C4-2B (cell line): ENCODE data around the gene FAM153A.
"Not testable (repeated sequence)": the region's sequence is repeated elsewhere in the genome, so short reads cannot be mapped to it uniquely, and the experiment has no call there.

Source experiments
- H3K27ac ChIP-seq: fragments of 450-650 bp; 2 replicates; pipeline ENCODE4 v1.5.1; 2017

The FAM153A gene

DNA sequence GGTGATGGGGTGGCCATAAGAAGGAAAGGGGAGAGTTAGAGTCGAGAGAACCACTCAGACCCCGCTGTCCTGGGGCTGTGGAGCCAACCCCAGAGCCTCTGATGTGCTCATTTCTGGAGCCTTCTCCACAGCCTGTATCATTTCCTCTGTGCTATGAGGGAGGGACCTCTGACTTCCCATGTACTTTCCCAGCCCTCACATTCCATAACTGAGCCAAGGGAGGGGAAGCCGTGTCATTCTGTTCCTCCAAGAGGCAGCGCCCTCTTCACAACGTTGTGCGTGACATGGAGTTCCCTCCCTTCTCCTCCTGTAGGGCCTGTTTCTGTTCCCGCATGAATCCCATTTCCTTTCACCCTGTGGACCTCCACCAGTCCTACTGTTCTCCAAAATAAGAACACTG is 57.8 kb downstream of the FAM153A start:
- H3K27ac ChIP-seq, result not testable (repeated sequence)

DNA sequence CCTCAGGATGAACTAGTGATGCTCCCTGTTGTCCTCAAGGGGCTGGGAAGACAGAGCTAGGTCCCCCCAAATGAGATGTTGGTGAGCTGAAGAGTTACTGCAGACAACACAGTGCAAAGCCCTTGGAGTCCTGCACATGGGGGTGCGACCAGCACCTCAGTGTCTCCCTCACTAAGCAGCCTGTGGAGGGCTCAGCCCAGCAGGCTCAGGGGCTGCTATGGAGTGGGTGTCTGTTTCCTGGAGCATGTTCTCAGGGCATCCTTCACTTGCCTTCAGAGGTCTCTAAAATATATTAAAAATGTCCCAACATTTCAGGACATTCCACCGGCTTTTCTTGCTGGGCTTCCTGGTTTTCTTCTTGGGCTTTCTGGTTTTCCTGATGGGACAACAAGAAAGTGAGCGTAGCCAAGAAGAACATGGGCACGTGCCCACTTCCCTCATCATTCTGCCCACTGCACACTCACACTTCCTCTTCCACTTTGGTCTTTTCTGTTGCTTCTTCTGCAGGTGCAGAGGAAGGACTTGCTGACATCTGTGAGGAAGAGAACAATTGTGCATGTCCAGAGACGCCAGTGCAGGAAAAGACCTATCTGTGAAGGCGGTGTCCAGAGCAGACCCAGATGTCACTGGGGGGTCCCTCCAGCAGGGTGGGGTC is 58.7 kb downstream of the FAM153A start:
- not testable (repeated sequence) for H3K27ac ChIP-seq

DNA sequence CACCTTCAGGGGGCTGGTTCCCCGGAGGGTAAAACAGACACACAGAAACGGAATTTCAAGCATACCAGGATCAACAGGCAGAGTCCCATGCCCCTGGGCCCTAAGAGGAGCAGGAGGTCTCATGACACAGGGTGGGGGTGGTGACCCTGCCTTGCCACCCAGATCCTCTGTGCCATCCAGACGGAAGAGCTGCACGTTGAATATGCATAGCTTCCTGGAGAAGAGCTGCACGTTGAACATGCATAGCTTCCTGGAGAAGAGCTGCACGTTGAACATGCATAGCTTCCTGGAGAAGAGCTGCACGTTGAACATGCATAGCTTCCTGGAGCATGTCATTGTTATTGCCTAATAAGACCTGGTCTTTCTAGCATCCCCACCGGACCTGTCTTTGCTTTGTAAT is 59.9 kb downstream of the FAM153A start:
- not testable (repeated sequence) for H3K27ac ChIP-seq

DNA sequence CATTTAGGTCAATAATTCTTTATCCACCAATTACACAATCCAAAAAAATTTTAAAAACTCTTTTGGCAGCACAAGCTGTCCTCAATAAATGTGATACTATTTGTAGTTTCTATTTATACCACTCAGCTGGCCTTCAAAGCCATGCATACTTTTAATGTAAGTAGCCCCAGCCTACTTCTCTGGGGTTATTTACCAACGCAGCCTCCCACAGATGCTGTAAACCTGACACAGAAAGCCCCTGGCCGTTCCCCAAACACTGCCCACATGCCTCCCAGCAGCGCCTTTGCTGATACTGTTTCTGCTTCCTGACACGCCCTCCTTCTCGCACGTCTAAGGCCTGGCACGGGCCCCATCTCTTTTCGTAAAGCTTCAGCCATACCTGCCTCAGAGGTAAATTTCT is 62.7 kb downstream of the FAM153A start:
- H3K27ac ChIP-seq, result not testable (repeated sequence)

DNA sequence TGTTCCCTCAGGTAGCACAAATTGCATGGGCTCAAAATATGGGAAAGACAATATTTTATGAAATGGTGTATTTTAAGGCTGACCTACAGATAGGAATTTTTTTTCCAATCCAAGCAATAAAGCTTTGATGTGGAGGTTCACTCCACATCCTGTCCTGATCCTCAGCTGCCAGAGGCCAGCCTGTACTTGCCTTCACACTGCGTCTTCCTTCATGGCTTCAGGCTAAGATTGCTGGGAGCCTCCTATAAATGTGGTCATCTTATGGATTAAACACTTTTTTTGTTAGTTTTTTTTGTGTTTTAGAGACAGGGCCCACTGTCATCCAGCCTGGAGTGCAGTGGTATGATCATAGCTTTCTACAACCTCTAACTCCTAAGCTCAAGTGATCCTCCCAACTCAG is 67.3 kb downstream of the FAM153A start:
- H3K27ac ChIP-seq, result not testable (repeated sequence)

DNA sequence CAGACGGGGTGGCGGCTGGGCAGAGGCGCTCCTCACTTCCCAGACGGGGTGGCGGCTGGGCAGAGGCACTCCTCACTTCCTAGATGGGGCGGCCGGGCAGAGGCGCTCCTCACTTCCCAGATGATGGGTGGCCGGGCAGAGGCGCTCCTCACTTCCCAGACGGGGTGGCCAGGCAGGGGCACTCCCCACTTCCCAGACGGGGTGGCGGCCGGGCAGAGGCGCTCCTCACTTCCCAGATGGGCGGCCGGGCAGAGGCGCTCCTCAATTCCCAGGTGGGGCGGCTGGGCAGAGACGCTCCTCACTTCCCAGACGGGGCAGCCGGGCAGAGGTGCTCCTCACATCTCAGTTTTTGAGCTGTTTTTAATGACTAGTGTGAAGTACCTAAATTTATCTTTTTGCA is 86.6 kb downstream of the FAM153A start:
- H3K27ac ChIP-seq, result not testable (repeated sequence)

DNA sequence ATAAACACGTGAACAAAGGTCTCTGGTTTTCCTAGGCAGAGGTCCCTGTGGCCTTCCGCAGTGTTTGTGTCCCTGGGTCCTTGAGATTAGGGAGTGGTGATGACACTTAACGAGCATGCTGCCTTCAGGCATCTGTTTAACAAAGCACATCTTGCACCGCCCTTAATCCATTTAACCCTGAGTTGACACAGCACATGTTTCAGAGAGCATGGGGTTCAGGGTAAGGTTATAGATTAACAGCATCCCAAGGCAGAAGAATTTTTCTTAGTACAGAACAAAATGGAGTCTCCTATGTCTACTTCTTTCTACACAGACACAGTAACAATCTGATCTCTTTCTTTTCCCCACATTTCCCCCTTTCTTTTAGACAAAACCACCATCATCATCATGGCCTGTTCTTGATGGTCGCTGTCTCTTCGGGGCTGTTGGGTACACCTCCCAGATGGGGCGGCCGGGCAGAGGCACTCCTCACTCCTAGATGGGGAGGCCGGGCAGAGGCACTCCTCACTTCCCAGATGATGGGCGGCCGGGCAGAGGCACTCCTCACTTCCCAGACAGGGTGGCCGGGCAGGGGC is 87.3 kb downstream of the FAM153A start:
- not testable (repeated sequence) for H3K27ac ChIP-seq

DNA sequence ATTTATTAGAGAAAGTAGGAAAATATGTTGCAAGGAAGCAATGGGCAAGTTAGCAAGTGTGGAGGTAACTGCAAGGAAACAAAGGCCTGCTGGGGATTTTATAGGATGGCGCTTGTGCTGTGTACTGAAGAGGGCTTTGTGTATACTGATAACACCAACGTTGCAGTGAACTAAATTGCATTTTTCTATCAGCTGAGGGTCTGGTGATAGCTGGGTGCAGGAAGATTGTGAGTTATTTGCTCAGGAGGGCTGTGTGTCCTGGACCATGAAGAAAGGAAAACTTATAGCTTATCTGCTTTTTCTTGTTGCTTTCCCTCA is 88.2 kb downstream of the FAM153A start:
- H3K27ac ChIP-seq, result not testable (repeated sequence)

DNA sequence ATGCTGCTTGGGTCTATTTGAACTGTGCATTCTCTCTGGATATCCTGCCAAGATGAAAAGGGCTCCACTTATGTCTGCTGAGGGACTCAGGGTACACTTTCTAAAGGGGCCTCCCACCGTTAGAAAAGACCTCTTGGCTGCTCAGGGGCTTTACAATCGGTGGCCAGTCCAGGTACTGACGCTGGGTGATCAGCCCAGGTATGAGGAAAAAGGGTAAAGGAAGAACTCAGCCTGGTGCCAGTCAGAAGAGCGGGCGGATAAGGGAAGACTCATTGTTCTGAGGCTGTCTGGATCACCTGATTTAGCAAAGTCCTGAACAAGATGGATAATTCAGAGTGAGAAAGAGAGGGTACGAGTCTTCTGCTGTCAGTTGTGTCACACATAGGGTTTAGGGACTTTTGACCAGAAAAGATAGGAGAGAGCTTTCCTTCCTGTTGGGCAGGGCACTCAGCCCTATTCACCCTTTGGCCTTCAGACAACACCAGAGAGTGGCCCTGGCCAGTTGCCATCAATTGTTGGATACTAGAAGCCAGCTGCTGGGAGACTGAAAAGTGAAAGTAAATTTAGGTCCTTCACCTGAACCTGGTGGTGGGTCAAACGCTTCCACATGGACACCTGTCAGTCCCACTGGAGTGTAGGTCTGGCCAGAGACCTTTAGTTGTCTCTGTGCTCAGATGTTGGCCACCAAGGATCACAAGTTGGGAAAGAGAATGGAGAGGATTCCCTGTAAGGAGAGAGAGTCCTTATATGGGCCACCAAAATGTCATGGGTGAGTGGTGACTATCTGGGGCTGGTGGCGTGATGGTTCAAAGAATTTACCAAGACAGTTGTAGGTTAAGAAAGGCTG is 88.8 kb downstream of the FAM153A start:
- H3K27ac ChIP-seq, result not testable (repeated sequence)

DNA sequence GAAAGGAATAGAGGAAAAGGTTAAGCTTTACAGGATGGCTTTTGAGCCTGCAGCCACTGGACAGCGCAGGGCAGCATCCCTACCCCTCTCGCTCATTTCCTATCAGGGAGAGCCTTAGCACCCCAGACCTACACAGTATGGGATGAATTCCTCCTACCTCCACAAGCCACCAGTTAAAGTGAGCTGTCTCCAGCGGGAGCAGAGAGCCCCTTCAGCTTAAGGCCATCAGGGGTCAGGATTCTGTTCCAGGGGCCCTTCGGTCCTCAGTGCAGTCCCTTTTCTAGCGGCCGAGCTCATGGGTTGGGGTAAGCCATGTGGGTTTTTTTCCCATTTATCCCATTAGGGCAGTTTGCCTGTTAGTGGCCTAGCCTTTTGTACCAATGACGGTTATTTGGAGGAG is 89.7 kb downstream of the FAM153A start:
- H3K27ac ChIP-seq, result not testable (repeated sequence)

DNA sequence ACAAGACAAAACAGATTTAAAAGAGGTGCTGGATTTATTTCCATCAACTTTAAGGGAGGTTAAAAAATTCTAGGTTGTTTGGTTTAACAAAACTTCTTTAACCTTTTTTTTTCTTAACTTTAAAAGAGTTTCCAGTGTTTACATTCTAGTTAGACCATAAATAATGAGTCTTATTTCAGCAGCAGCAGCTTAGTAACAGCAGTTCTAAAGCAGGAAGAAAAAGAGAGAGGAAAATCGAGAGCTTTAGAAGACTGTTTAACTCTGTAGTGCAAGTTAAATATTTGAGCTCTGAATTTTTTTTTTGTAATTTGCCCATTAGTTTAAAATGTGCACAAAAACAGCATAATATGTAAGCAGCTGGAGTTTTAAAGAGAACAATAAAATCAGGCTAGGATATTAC is 90.2 kb downstream of the FAM153A start:
- not testable (repeated sequence) for H3K27ac ChIP-seq

DNA sequence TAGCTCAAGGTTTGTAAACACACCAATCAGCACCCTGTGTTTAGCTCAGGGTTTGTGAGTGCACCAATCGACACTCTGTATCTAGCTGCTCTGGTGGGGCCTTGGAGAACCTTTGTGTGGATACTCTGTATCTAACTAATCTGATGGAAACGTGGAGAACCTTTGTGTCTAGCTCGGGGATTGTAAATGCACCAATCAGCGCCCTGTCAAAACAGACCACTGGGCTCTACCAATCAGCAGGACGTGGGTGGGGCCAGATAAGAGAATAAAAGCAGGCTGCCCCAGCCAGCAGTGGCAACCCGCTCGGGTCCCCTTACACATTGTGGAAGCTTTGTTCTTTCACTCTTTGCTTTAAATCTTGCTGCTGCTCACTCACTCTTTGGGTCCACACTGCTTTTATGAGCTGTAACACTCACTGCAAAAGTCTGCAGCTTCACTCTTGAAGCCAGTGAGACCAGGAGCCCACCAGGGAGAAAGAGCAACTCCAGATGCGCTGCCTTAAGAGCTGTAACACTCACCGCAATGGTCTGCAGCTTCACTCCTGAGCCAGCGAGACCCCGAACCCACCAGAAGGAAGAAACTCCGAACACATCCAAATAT is 93.6 kb downstream of the FAM153A start:
- not testable (repeated sequence) for H3K27ac ChIP-seq

DNA sequence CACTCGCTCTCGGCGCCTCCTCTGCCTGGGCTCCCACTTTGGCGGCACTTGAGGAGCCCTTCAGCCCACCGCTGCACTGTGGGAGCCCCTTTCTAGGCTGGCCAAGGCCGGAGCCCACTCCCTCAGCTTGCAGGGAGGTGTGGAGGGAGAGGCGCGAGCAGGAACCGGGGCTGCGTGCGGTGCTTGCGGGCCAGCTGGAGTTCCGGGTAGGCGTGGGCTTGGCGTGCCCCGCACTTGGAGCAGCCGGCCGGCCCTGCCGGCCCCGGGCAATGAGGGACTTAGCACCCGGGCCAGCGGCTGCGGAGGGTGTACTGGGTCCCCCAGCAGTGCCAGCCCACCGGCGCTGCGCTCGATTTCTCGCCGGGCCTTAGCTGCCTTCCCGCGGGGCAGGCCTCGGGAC is 94.6 kb downstream of the FAM153A start:
- not testable (repeated sequence) for H3K27ac ChIP-seq

DNA sequence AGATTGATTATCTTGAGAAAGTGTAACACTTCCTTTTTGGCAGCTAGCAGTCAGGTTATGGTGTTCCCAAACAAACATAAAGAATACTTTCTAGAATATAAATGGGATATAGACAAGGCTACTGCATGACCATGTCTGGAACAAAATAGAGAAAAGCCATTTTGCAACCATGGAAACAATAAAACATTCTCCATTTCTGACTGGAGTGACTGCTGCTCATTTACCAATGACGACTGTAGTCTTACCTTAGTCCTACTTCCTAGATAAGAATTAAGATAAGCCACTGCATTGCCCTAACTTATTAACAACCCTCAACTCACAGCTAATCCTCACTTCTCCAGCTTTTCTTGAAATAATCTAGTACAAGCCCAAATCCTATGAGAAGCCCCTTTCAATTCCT is 100.8 kb downstream of the FAM153A start:
- H3K27ac ChIP-seq, result not testable (repeated sequence)
